Astrocyte of the spinal cord (primary cell): ENCODE measurements around the gene ARHGAP18.
A peak's percentile ranks its signal among the peaks of the same experiment; 100 is the strongest.

Experiments
- DNase-seq: peaks from one replicate; pipeline ENCODE4 v3.0.0; 2011; ENCODE audit warnings: low read depth, low spot score
- H3K4me3 ChIP-seq: 2 replicates; pipeline ENCODE4 v1.5.1; 2011; ENCODE audit warnings: low read depth, mild to moderate bottlenecking, low read length, moderate library complexity
- in situ Hi-C: cut with HindIII; loops from 2 replicates; pipeline ENCODE4 v1.10.0; 2017; ENCODE audit warnings: low sequenced_read_pairs
- TF ChIP-seq, protein P1 (sequence below): IDR thresholded peaks from 2 replicates; pipeline ENCODE4 v1.5.1; 2012; ENCODE audit warnings: low read depth, mild to moderate bottlenecking, low read length, inconsistent platforms

ARHGAP18 gene

DNA sequence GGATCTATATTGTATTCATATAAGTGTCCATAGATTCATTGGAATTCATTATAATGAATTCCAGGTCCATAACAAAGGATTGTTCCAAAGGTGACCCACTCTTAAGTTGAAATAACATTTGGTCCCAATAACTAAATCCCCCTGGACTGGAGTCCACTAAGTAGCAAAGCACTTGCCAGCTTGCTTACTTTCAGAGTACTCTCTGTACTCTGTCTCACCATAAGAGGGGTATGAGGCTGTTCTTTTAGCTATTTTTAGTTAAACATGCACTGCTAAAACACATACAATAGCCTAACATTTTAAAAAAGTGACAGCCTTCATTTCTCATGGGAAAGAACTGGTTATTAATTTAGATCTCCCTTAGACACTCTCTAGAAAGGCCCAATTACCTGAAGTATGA is 16.7 kb upstream of the ARHGAP18 start:
- no peak for DNase-seq
- TF ChIP-seq, protein P1, sequence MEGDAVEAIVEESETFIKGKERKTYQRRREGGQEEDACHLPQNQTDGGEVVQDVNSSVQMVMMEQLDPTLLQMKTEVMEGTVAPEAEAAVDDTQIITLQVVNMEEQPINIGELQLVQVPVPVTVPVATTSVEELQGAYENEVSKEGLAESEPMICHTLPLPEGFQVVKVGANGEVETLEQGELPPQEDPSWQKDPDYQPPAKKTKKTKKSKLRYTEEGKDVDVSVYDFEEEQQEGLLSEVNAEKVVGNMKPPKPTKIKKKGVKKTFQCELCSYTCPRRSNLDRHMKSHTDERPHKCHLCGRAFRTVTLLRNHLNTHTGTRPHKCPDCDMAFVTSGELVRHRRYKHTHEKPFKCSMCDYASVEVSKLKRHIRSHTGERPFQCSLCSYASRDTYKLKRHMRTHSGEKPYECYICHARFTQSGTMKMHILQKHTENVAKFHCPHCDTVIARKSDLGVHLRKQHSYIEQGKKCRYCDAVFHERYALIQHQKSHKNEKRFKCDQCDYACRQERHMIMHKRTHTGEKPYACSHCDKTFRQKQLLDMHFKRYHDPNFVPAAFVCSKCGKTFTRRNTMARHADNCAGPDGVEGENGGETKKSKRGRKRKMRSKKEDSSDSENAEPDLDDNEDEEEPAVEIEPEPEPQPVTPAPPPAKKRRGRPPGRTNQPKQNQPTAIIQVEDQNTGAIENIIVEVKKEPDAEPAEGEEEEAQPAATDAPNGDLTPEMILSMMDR: no peak
- H3K4me3 ChIP-seq: no peak overlapping the region
- in situ Hi-C loops: no loop called here

DNA sequence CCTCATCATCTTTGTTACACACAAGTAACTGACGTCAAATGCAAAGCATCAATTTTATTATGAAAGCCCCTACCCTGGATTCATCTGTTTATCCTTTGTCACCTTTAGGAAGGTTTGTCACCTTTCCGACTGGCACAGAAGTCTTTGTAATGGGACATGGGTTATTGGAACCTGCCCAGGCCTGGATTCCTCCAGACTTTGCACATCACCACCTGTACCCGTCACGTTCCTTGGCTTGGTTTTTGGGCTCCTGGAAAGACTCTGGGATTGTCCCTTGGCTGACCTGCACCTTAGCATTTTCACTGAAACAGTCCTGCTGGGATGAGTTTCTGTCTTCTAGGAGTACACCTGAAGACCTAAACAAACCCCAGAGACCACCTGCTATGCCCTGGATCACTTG is 15.4 kb upstream of the ARHGAP18 start:
- TF ChIP-seq, protein P1: no peak
- no peak for DNase-seq

GRCh38 chr6:129719692-129720091 is 9.7 kb upstream of the ARHGAP18 start:
- no peak for DNase-seq
- TF ChIP-seq, protein P1: no peak
- H3K4me3 ChIP-seq: no peak overlapping the region
- in situ Hi-C loops: no loop called here

More for the DNA sequence above, 15.4 kb upstream of the ARHGAP18 start:
- no peak overlapping the region for H3K4me3 ChIP-seq
- in situ Hi-C loops: no loop called here

- in situ Hi-C loops: no loop called here
- DNase-seq: peak; percentile 60
- H3K4me3 ChIP-seq: no peak overlapping the region
- TF ChIP-seq, protein P1: no peak
Measured at GRCh38 chr6:129717277-129717676, 7.3 kb upstream of the ARHGAP18 start.

- H3K4me3 ChIP-seq: no peak overlapping the region
- no peak for DNase-seq
- in situ Hi-C loops: no loop called here
- TF ChIP-seq, protein P1: no peak
Measured at GRCh38 chr6:129713806-129714333, 3.9 kb upstream of the ARHGAP18 start.

DNA sequence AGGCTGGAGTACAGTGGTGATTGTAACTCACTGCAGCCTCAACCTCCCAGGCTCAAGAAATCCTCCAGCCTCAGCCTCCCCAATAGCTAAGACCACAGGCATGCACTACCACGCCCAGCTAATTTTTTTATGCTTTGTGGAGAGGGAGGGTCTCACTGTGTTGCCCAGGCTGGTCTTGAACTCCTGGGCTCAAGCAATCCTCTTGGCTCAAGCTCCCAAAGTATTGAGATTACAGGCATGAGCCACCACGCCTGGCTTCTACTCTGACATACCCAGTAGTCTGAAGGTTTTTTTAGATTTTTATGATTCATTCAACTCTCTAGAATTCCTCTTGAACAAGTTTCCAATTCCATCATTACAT is 1.3 kb upstream of the ARHGAP18 start:
- TF ChIP-seq, protein P1: no peak
- DNase-seq: no peak
- in situ Hi-C loops: no loop called here
- no peak overlapping the region for H3K4me3 ChIP-seq
